Stimulated activated CD4-positive, alpha-beta T cell treated with anti-CD3 and anti-CD28 coated beads, Interleukin-1b, Interleukin-23, amount 100 ng/mL, for 24 hours (primary cell): Measurements from ENCODE around the gene ECE1.

ENCODE experiments used
- DNase-seq, 4 experiments: peaks; one replicate each; pipeline ENCODE4 v3.0.0-alpha.2; 2020; ENCODE audit warnings: low read depth in 4 of 4, low spot score in 1 of 4

Gene ECE1

GRCh38 chr1:21325731-21326387 lies 35.6 kb upstream of the ECE1 start:
- DNase-seq: no peak

GRCh38 chr1:21325231-21325718 lies 35.0 kb upstream of the ECE1 start:
- no peak for DNase-seq

- peak; percentile 42 to 79 (median 64) for DNase-seq
These were observed 34.3 kb upstream of the ECE1 start for GRCh38 chr1:21324368-21325141.

GRCh38 chr1:21323091-21323490 lies 32.8 kb upstream of the ECE1 start:
- DNase-seq: no peak

GRCh38 chr1:21322681-21323016 lies 32.4 kb upstream of the ECE1 start:
- no peak for DNase-seq

GRCh38 chr1:21321963-21322680 lies 31.9 kb upstream of the ECE1 start:
- DNase-seq: no peak

- DNase-seq: no peak
These were observed 30.3 kb upstream of the ECE1 start for GRCh38 chr1:21320410-21321108.

GRCh38 chr1:21319447-21320407 lies 29.5 kb upstream of the ECE1 start:
- no peak for DNase-seq

GRCh38 chr1:21318714-21319159 lies 28.5 kb upstream of the ECE1 start:
- no peak for DNase-seq

- DNase-seq: no peak
These were observed 27.9 kb upstream of the ECE1 start for GRCh38 chr1:21318057-21318713.

GRCh38 chr1:21317690-21318043 lies 27.4 kb upstream of the ECE1 start:
- no peak for DNase-seq

GRCh38 chr1:21317035-21317689 lies 26.9 kb upstream of the ECE1 start:
- DNase-seq: no peak

- DNase-seq: no peak
These were observed 24.6 kb upstream of the ECE1 start for GRCh38 chr1:21314743-21315396.

GRCh38 chr1:21313886-21314721 lies 23.8 kb upstream of the ECE1 start:
- no peak for DNase-seq

- DNase-seq: no peak
These were observed 23.1 kb upstream of the ECE1 start for GRCh38 chr1:21313203-21313885.

GRCh38 chr1:21312407-21312992 lies 22.2 kb upstream of the ECE1 start:
- DNase-seq: no peak

- DNase-seq: no peak
These were observed 20.8 kb upstream of the ECE1 start for GRCh38 chr1:21311016-21311415.
